Kidney (tissue), 14 donors: ENCODE measurements around the gene ALS2CL. TPM values are rescaled to one million over a fixed set of nuclear protein-coding genes. Genes with fewer than 3 reads are reported as not detected.

Source experiments
- DNase-seq, 5 donors: peaks; one replicate each; pipeline ENCODE4 v3.0.0-alpha.2; 2013 to 2020
- FAIRE-seq: peaks from 2 replicates; lab custom pipeline; 2012; peaks lifted over from hg19 to GRCh38; lab: Jason Lieb, UNC
- H3K27ac ChIP-seq, 2 donors: one replicate each; pipeline ENCODE4 v1.7.0; 2013; ENCODE audit warnings: low read depth in 2 of 2, low read length in 2 of 2, inconsistent platforms in 1 of 2
- H3K27me3 ChIP-seq: one replicate; pipeline ENCODE4 v1.7.1; 2013; ENCODE audit warnings: low read length, inconsistent platforms; ENCODE audit not compliant: control insufficient read depth, insufficient read depth
- H3K36me3 ChIP-seq, 3 donors: one replicate each; pipeline versions ENCODE4 v1.7.0 to v1.7.1; 2013; ENCODE audit warnings: low read length in 3 of 3, control low read depth in 1 of 3, inconsistent platforms in 1 of 3; ENCODE audit not compliant: insufficient read depth in 3 of 3, control insufficient read depth in 2 of 3
- H3K4me1 ChIP-seq, 3 donors: one replicate each; pipeline versions ENCODE4 v1.7.0 to v1.7.1; 2013; ENCODE audit warnings: low read length in 3 of 3, inconsistent platforms in 1 of 3, low read depth in 1 of 3; ENCODE audit not compliant: control insufficient read depth in 2 of 3, insufficient read depth in 2 of 3
- H3K4me3 ChIP-seq, 3 donors: one replicate each; pipeline versions ENCODE4 v1.7.0 to v1.8.1; 2013; ENCODE audit warnings: low read length in 3 of 3, control low read depth in 1 of 3, inconsistent platforms in 1 of 3
- H3K9ac ChIP-seq, 3 donors: one replicate each; pipeline versions ENCODE4 v1.7.0 to v1.7.1; 2013; ENCODE audit warnings: low read length in 3 of 3, control low read depth in 1 of 3, inconsistent platforms in 1 of 3
- H3K9me3 ChIP-seq, 3 donors: one replicate each; pipeline versions ENCODE4 v1.7.0 to v1.7.1; 2013; ENCODE audit warnings: low read length in 3 of 3, control low read depth in 1 of 3, inconsistent platforms in 1 of 3; ENCODE audit not compliant: control insufficient read depth in 2 of 3, insufficient read depth in 1 of 3
- CTCF ChIP-seq: IDR thresholded peaks from 3 replicates; pipeline ENCODE4 v1.5.1; 2012; ENCODE audit warnings: mild to moderate bottlenecking, moderate library complexity, borderline replicate concordance; ENCODE audit not compliant: insufficient read depth; ENCODE audit errors: extremely low read depth
- intact Hi-C: fragments of 100-400 bp; cut with DNase I; formaldehyde crosslinking; loops from one replicate; pipeline ENCODE4 v1.11.1; 2022
- polyA plus RNA-seq: library from polyadenylated mRNA; stranded (reverse); fragments of 350-450 nt; fragmentation: Illumina TruSeq; extraction: RNeasy Lipid Tissue Mini Kit (QIAGEN cat#74804); gene quantifications from one replicate; pipeline ENCODE4 v1.2.3, GENCODE V29; 2014; ENCODE audit warnings: low read depth, low replicate concordance; ENCODE audit not compliant: insufficient read depth
- total RNA-seq: library from RNA; stranded (reverse); fragmentation: NEBNext Ultra II Directional; extraction: Animal tissue kit (Norgen Biotek cat#: 25700); gene quantifications from one replicate; pipeline ENCODE4 v1.2.1, GENCODE V29; 2021
- donor health status: control.
- donor health status: control.
- donor health status: control.
- donor health status: control.
- donor health status: control.
- donor health status: DM: yes; HTN: yes; CAD: no.
- donor health status: Normal renal cell carcinoma (clear cell type).

ALS2CL gene
- total and polyA plus RNA-seq, 2 donors from 2014 or later, result 43.0 to 78.9 TPM

GRCh38 chr3:46684891-46685290 lies 8.6 kb downstream of the ALS2CL start:
- TF ChIP-seq CTCF, result no peak
- no peak for FAIRE-seq

GRCh38 chr3:46682974-46683373 lies 10.5 kb downstream of the ALS2CL start:
- no peak overlapping the region for H3K9ac ChIP-seq
- H3K4me3 ChIP-seq, result no peak overlapping the region
- no peak for FAIRE-seq
- no peak for DNase-seq
- H3K27ac ChIP-seq, result no peak overlapping the region
- no peaks in the 10 kb centered on the region for H3K4me1 ChIP-seq
- TF ChIP-seq CTCF, result no peak
- no peaks in the 10 kb centered on the region for H3K27me3 ChIP-seq
- peaks cover 0 to 5% (median 0%) of the 10 kb centered on the region in 3 donors for H3K36me3 ChIP-seq
- intact Hi-C loops, result no loop called here
- H3K9me3 ChIP-seq, result no peaks in the 10 kb centered on the region

More at GRCh38 chr3:46684891-46685290, 8.6 kb downstream of the ALS2CL start:
- DNase-seq, result no peak
- H3K9ac ChIP-seq, result no peak overlapping the region
- peaks cover 0 to 5% (median 0%) of the 10 kb centered on the region in 3 donors for H3K36me3 ChIP-seq
- H3K27ac ChIP-seq, result no peak overlapping the region
- H3K4me1 ChIP-seq, result no peaks in the 10 kb centered on the region
- no peaks in the 10 kb centered on the region for H3K27me3 ChIP-seq
- H3K9me3 ChIP-seq, result no peaks in the 10 kb centered on the region
- H3K4me3 ChIP-seq, result no peak overlapping the region
- intact Hi-C loops, result no loop called here

GRCh38 chr3:46681856-46682540 lies 11.5 kb downstream of the ALS2CL start:
- intact Hi-C loops, result no loop called here
- FAIRE-seq (no peak), DNase-seq (no peak)
- Histone ChIP-seq H3K27ac (no peak overlapping the region), H3K36me3 (no peaks in the 10 kb centered on the region), H3K9ac (no peak overlapping the region), H3K4me3 (no peak overlapping the region), H3K4me1 (no peaks in the 10 kb centered on the region), H3K9me3 (no peaks in the 10 kb centered on the region), H3K27me3 (no peaks in the 10 kb centered on the region)
- no peak for TF ChIP-seq CTCF
